Activated naive CD4-positive, alpha-beta T cell treated with anti-CD3 and anti-CD28 coated beads, Interleukin-2, amount 50 U/mL, for 72 hours (primary cell): ENCODE data around the gene TRAF3. TPM values are rescaled to one million over a fixed set of nuclear protein-coding genes. Genes with fewer than 3 reads are reported as not detected.
A peak's percentile ranks its signal among the peaks of the same experiment; 100 is the strongest.

Experiments
- ATAC-seq, 2 donors: fragments of 150-1000 bp; cut with Tn5 transposase; 2 replicates each; pipeline ENCODE4 v1.10.0; 2021; ENCODE audit warnings: mild to moderate bottlenecking in 2 of 2, moderate library complexity in 2 of 2
- DNase-seq, 2 donors: peaks; one replicate each; pipeline ENCODE4 v3.0.0; 2021 to 2022; ENCODE audit warnings: low spot score in 2 of 2
- H3K27ac Mint-ChIP-seq, 2 donors: one replicate each; pipeline ENCODE4 v1.8.0; 2022; ENCODE audit warnings: mild to moderate bottlenecking in 2 of 2, mixed read lengths in 2 of 2
- H3K36me3 Mint-ChIP-seq, 2 donors: one replicate each; pipeline ENCODE4 v1.8.0; 2022; ENCODE audit warnings: mixed read lengths in 2 of 2
- H3K9me3 Mint-ChIP-seq, 2 donors: one replicate each; pipeline ENCODE4 v1.8.0; 2022; ENCODE audit warnings: mixed read lengths in 2 of 2
- total RNA-seq, 2 donors: library from RNA; stranded (reverse); gene quantifications; one replicate each; pipeline ENCODE4 v1.2.3, GENCODE V29; 2022

Gene TRAF3
- total RNA-seq, 2 donors from 2014 or later: 54.9 to 97.0 TPM

DNA sequence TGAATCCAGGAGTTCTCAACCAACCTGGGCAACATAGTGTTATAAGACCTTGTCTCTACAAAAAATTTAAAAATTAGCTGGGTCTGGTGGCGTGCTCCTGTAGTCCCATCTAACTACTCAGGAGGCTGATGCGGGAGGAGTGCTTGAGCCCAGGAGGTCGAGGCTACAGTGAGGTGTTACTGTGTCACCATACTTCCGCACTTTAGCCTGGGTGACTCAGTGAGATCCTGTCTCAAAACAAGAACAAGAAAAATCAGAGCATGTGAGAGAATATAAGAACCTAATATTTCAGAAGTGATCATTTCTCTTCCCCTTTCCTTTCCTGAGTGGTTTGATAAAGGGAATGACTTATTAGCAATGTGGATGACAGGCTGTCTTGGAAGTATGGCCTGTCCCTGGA is 9.5 kb downstream of the TRAF3 start:
- peak; percentile 72 to 86 for ATAC-seq
- DNase-seq: peak in 1 of 2 donors; percentile 32
- peaks cover 0 to 6% of the 10 kb centered on the region in 2 donors for H3K9me3 Mint-ChIP-seq
- peak overlapping the region; percentile 11 to 30 for H3K27ac Mint-ChIP-seq
- peaks cover 13 to 43% of the 10 kb centered on the region in 2 donors for H3K36me3 Mint-ChIP-seq

DNA sequence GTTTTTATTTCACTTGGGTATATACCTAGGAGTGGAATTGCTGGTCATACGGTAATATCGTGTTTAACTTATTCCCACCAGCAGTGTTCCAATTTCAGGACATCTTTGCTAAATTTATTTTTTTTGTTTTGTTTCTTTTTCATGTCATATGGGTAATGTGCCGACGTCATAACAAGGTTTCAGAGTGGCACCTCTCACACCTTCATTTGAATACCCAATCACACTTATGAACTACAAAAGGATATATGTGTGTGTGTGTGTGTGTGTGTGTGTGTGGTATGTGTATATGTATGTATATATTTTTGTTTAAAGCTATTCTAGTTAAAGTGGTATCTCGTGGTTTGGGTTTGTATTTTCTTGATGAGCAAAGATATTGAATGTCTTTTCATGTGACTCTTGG is 12.1 kb downstream of the TRAF3 start:
- DNase-seq (no peak), ATAC-seq (no peak)
- H3K27ac Mint-ChIP-seq: peak overlapping the region in 1 of 2 donors; percentile 52
- H3K36me3 Mint-ChIP-seq: peaks cover 35 to 61% of the 10 kb centered on the region in 2 donors
- H3K9me3 Mint-ChIP-seq: peaks cover 6% of the 10 kb centered on the region in 2 donors

DNA sequence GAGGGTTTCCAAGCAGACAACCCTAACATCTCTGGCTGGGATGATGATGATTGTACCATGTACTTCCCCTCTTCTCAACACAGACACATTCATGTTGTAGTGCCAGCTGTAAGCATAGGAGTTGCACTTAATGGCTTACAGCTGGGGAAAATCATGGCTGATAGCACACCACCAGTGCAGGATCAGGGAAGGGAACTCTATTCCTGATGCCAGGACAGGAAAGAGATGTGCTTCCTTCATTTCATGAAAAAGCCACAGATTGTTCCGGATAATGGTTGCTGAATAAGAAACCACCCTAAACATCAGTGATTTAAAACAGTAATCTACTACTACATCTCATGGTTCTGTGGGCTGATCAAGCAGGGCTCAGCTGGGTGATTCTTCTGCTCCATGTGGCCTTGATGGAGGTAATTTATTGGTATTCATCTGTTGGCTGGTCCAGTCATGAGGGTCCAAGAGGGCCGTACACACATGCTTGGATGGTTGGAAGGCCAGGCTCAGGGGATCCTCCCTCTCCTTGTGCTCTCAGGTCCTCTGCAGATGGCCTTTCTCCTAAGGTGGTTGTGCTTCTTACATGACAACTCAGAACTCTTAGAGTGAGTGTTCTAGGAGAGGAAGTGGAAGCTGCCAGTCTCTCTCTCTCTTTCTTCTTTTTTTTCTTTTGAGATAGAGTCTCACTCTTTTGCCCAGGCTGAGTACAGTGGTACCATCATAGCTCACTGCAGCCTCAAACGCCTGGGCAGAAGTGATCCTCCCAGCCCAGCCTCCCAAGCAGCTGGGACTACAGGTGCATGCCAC is 16.5 kb downstream of the TRAF3 start:
- peak in 1 of 2 donors; percentile 65 for ATAC-seq
- Mint-ChIP-seq H3K27ac (peak overlapping the region in 1 of 2 donors; percentile 86), H3K9me3 (peaks cover 6% of the 10 kb centered on the region in 2 donors), H3K36me3 (peaks cover 40 to 63% of the 10 kb centered on the region in 2 donors)
- no peak for DNase-seq

DNA sequence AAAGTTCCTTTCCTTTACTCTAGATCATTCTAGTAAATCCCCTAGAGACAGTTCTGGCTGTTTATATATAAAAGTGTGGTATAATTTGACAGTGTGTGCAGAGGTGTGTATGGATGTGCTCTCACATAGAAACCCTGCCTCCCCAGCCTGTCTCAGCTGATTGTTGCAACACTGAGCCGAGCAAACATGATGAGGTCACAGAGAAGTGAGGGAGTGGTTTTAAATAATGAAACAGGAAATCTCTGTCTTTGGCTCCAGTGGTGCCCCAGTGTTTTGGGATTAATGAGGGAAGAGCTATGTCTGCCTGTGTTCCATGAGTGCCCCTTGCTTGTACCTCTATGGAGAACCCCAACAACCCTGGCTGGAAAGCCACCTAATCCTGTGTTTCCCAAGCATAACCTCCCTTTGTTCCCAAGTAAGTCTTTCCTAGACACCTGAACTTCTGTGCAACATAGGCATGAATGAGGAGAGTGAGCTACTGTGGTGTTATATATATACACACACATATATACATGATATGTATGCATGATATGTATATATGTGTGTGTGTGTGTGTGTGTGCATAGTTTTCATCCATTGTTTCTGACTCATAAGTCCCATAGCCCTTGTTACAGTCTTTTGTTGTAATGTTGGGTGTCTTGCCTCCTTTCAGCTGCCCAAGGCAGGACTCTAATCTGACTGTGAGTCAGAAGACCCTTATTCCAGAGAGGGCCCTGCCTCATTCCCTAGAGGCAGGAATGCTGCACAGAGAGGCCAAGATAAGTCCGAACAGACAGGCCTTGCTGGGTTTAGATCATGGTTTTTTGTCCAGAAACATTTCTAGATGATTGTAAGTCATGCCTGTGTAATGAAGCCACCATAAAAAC is 18.0 kb downstream of the TRAF3 start:
- ATAC-seq (peak; percentile 53 to 62), DNase-seq (no peak)
- Mint-ChIP-seq H3K36me3 (peaks cover 36 to 47% of the 10 kb centered on the region in 2 donors), H3K9me3 (peaks cover 6% of the 10 kb centered on the region in 2 donors), H3K27ac (peak overlapping the region in 1 of 2 donors; percentile 71)

DNA sequence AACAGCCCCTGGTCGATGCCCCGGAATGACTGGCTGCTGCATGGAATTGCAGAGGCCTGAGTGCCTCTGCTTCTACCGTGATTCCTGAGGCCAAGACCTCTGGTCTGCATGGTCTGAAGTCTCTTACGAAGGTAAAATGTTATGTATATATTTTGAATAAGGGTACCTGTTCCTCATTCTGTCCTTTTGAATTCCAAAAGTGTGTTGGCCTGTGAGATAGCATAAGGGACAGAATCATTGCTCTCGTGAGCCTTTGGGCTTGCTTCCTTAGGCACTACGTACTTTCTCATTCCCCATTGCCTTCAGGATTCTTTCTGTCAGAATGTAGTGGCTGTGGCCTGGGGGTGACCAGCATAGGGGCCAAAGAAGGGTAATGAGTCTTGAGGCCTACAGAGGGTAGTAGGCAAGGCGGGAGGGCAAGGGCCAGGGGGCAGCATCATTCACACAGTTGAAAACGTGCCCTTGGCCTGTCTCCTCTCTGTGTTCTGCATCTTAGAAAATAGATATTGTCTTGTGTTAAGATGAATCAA is 19.5 kb downstream of the TRAF3 start:
- peak overlapping the region; percentile 71 to 73 for H3K27ac Mint-ChIP-seq
- DNase-seq: no peak
- H3K9me3 Mint-ChIP-seq: peaks cover 0 to 6% of the 10 kb centered on the region in 2 donors
- H3K36me3 Mint-ChIP-seq: peaks cover 27 to 34% of the 10 kb centered on the region in 2 donors
- ATAC-seq: no peak

DNA sequence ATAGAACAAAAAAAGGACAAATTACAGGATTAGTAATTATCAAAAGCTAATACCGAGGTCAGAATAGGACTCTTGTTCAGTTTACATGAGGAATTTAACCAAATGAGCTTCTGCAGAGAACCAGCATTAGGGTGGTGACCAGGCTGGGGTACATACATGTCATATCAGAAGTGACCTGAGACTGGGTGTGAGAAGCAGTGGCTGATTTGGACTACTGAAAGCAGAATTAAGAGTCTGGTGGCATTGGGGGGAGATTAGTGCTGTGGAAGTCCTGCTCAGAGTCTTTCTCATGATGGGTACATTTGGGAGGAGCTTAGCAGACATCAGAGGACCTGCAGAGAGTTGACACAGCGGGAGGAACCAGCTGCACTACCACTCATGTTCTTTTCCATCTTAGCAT is 21.7 kb downstream of the TRAF3 start:
- DNase-seq (no peak), ATAC-seq (no peak)
- Mint-ChIP-seq H3K27ac (peak overlapping the region; percentile 8 to 10), H3K36me3 (peaks cover 9 to 24% of the 10 kb centered on the region in 2 donors), H3K9me3 (no peaks in the 10 kb centered on the region)

DNA sequence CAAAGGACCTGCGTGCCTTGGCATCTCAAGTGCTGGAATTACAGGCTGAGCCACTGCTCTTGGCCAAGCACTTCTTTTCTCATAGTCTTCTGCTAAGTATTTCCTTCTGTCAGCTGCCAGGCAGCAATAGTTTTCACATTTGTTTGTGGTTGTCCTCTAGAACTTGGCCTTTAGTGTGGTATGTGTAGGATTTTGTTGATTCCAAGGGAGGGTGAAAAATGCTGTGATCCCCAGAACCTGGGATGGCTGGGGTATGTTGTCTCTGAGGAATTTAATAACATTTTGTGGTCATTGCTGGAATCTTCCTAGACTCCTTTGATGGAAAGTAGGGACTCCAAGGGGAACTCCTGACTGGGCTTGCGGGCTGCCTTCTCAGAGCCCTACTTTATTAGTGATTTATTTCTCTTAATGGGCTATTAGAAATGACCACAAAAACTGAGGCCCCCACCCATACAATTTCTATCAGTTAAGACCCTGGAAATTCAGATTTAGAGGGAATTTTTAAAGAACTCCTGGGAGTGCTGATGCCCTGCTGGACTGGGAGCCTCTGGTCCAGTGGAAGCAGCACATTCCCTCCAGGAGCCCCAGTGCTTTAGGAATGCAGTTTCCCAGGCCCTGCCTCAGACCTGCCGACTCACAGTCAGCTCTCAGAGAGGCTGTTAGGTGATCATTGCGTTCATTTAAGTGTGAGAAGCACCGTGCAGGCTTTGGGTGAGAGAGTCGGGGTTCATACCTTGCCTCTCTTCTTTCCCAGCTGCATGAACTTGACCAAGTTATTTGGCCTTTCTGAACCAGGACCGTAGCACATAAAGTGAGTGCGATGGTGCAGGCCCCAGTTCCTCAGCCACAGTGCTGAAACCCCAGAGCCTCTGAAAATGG is 22.7 kb downstream of the TRAF3 start:
- DNase-seq: no peak
- peaks cover 5 to 19% of the 10 kb centered on the region in 2 donors for H3K36me3 Mint-ChIP-seq
- no peaks in the 10 kb centered on the region for H3K9me3 Mint-ChIP-seq
- ATAC-seq: no peak
- H3K27ac Mint-ChIP-seq: peak overlapping the region; percentile 11 to 41

DNA sequence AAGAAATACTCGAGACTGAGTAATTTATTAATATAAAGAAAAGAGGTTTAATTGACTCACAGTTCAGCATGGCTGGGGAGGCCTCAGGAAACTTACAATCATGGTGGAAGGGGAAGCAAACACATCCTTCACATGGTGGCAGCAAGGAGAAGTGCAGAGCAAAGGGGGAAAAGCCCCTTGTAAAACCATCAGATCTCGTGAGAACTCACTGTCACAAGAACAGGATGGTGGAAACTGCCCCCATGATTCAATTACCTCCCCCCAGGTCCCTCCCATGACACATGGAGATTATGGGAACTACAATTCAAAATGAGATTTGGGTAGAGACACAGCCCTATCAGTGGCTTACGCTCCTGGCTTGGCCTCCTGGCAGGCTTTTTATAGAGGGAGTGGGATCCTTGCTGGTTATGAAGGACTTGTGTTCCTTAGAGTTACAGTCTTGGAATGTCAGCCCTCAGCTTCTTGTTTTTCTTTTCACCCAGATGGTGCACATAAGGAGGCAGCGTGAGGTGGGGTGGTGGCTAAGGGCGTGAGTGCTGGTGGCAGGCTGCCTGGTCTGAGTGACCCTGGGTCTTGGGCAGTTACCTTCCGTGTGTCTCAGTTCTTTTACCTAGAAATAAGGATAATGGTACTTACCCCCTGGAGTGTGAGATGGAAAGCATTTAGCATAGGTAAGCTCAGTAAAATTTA is 25.7 kb downstream of the TRAF3 start:
- peaks cover 12 to 23% of the 10 kb centered on the region in 2 donors for H3K36me3 Mint-ChIP-seq
- no peak for ATAC-seq
- no peak for DNase-seq
- H3K9me3 Mint-ChIP-seq: no peaks in the 10 kb centered on the region
- H3K27ac Mint-ChIP-seq: peak overlapping the region; percentile 67 to 97

DNA sequence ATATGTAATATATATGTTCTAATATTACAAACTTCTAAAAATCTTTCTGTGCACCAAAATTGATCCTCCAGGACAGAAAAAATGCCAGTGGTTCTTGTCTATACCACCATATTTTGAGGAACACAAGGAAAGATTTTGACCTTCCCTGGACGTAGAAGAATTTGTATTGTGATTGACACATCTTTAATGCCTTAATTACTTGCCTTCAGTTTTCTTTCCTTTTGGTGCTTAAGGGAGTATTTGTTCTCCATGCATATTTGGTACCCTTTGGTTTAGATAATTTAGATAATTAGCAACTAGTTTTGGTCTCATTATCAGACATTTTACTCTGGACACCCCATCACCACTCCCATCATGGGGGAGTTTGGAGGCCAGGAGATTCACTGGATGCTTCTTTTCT is 27.6 kb downstream of the TRAF3 start:
- peaks cover 16 to 24% of the 10 kb centered on the region in 2 donors for H3K36me3 Mint-ChIP-seq
- H3K27ac Mint-ChIP-seq: peak overlapping the region; percentile 95 to 97
- ATAC-seq (no peak), DNase-seq (no peak)
- no peaks in the 10 kb centered on the region for H3K9me3 Mint-ChIP-seq

DNA sequence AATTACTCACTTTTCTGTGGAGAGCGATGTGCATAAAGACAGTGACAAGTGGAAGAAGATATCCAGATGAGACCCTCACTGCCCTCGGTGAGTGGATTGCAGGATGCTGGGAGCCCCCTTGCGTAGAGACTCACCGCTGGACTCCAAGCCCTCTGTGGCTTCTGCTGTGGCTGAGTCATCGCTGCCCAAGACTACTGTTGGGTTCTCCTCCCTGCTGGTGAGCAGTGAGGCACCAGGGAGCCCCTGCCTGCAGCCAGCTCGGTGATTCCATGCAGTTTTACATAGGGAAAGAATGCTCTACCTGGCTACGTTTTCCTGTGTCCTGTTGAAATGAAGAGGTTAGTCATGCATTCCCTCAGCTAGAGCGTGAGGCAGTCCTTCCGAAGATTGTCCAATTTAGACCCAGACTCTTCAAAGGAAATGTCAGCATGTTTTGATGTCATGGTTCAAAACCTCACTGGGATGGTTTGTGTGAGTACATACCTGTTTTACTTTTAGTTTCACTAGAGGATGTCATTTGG is 28.2 kb downstream of the TRAF3 start:
- DNase-seq: peak; percentile 48 to 76
- H3K27ac Mint-ChIP-seq: peak overlapping the region; percentile 95 to 97

DNA sequence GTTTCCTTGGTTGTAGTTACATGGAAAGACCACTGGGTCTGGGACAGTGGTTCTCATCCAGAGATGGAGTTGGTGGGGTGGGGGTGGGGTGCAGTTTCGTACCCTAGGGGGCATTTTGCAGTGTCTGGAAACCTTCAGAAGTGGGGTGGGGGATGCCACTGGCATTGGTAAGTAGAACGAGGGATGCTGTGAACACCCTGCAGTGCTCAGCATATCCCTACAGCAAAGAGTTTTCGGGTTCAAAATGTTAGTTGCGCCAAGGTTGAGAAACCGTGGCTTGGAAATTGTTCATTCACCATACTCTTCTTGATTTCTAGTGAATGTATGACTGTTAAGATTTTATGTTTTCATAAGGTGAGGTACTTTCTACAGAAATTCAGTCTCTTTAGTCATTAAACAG is 28.7 kb downstream of the TRAF3 start:
- Mint-ChIP-seq H3K36me3 (peaks cover 24 to 25% of the 10 kb centered on the region in 2 donors), H3K27ac (peak overlapping the region; percentile 95 to 97), H3K9me3 (no peaks in the 10 kb centered on the region)
- ATAC-seq (peak; percentile 13 to 37), DNase-seq (no peak)

More for the DNA sequence above, 28.2 kb downstream of the TRAF3 start:
- peak; percentile 64 to 71 for ATAC-seq
- Mint-ChIP-seq H3K36me3 (peaks cover 22 to 24% of the 10 kb centered on the region in 2 donors), H3K9me3 (no peaks in the 10 kb centered on the region)

DNA sequence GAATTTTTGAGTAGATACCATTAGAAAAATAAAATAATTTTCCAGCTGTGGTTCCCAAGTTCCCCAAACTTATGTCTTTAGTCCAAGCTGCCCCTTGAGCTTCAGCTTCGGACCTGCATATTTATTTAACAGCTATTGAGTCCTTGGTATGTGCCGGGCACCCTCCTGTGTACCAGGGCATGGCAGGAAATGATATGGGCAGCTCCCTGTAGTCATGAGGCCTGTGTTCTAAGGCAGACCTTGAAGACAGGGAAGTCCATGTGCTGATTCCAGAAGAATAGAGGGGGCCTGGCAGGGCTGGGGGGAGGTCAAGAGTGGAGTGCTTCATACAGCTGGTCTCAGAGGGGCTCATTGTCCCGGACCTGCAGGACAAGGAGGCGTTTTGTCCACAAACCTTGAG is 29.2 kb downstream of the TRAF3 start:
- peak overlapping the region; percentile 96 to 97 for H3K27ac Mint-ChIP-seq
- H3K36me3 Mint-ChIP-seq: peaks cover 24 to 25% of the 10 kb centered on the region in 2 donors
- DNase-seq (no peak), ATAC-seq (no peak)
- H3K9me3 Mint-ChIP-seq: no peaks in the 10 kb centered on the region

DNA sequence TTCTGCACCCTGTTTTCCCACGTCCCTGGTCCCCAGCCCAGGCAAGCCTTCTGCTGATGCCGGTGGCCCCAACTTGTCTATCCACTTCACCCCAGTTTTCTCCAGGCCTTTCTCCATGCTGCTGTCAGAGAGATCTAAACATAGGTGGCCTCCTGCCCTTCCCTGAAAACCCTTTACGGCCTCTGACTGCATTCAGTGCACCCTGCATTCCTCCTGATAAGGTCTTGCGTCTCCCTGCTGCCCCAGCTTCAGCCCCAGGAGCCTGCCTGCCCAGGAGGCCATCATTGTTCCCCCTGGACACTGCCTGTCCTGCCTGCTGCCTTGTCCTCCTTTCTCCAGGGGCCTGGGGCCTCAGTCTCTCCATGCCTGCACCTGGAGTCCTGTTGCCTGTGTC is 29.8 kb downstream of the TRAF3 start:
- peak overlapping the region; percentile 96 to 97 for H3K27ac Mint-ChIP-seq
- H3K36me3 Mint-ChIP-seq: peaks cover 26 to 27% of the 10 kb centered on the region in 2 donors
- H3K9me3 Mint-ChIP-seq: no peaks in the 10 kb centered on the region
- ATAC-seq (no peak), DNase-seq (no peak)

DNA sequence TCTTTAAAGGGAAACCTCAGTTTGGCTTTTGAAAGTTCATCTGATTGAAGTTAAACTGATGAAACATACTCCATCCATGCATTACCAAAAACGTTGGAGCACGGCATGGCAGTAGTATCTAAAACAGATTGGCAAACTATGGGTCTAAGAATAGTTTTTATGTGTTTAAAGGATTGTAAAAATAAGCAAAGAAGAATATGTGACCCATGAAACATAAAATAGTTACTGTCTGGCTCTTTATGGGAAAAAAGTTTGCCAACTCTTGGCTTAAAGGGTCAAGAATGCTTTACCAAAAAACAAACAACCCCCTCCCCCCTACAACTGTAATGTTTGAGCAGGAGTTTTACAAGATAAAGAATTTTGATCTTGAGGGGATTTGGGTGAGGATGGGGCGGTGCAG is 32.6 kb downstream of the TRAF3 start:
- DNase-seq (no peak), ATAC-seq (no peak)
- Mint-ChIP-seq H3K36me3 (peaks cover 36 to 38% of the 10 kb centered on the region in 2 donors), H3K27ac (peak overlapping the region; percentile 41 to 97), H3K9me3 (no peaks in the 10 kb centered on the region)

DNA sequence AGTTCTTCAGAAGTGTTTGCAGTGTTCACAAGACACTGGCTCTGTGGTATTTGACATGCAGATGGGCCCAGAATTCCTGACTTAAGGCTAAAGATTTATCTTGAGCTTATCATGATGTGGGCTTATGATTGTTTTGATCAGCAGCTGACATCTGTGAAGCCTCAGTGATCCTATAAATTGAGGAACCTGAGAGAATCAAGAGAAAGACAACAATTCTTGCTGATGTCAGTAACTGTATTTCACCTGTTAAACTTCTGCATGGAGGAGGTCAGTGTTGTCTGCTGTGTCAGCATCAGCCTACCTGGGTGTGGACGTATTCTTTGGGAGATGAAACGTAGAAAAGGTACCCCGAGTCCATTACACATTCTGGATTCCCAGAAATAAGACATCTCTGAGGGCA is 33.3 kb downstream of the TRAF3 start:
- peaks cover 41 to 45% of the 10 kb centered on the region in 2 donors for H3K36me3 Mint-ChIP-seq
- no peak for ATAC-seq
- no peak for DNase-seq
- peak overlapping the region; percentile 41 to 97 for H3K27ac Mint-ChIP-seq
- H3K9me3 Mint-ChIP-seq: peaks cover 0 to 2% of the 10 kb centered on the region in 2 donors
